Measurements from ENCODE around the gene TP53I13.
"Not testable (repeated sequence)": the region's sequence is repeated elsewhere in the genome, so short reads cannot be mapped to it uniquely, and the experiment has no call there.

The TP53I13 gene, protein sequence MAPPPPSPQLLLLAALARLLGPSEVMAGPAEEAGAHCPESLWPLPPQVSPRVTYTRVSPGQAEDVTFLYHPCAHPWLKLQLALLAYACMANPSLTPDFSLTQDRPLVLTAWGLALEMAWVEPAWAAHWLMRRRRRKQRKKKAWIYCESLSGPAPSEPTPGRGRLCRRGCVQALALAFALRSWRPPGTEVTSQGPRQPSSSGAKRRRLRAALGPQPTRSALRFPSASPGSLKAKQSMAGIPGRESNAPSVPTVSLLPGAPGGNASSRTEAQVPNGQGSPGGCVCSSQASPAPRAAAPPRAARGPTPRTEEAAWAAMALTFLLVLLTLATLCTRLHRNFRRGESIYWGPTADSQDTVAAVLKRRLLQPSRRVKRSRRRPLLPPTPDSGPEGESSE

GRCh38 chr17:29568331-29569244 is at the start of gene TP53I13:
Gene TP53I13 (plus strand): TSS chr17:29568701. CDS start chr17:29568759, 58 bp downstream.
- DNase-seq (ENCODE audit: low read depth in 2 of 2), result peak; percentile 83 to 93

DNA sequence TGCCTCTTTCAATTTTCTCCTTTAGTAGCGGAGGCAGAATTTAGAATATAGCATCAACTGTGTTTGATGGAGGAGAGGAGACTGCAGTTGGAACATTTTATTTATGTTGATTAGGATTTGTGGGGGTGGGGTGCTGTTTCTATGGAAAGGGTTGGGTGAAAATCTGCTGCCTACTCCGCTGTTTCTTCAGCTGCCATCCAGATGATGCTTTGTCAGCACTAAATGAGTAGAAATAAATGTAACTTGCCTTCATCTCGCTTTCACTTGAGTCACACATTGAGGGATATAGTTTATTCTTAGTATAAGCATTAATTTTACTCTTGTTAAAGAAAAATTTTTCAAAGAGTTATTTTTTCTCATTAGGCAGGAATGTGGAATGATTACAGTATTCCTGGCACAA is 43.8 kb upstream of the TP53I13 start:
- DNase-seq (ENCODE audit: low read depth in 2 of 2), result no peak

DNA sequence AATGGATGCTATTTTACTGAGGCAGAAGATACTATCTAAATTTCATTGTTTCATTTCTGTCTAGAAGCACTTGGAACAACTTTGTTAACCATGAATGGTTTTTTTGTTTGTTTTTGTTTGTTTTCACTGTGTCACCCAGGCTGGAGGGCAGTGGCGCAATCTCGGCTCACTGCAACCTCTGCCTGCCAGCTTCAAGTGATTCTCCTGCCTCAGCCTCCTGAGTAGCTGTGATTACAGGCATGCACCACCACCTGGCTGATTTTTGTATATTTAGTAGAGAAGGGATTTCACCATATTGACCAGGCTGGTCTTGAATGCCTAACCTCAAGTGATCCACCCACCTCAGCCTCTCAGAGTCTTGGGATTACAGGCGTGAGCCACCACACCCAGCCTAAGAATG is 42.2 kb upstream of the TP53I13 start:
- DNase-seq (ENCODE audit: low read depth in 2 of 2), result no peak

- no peak for DNase-seq (ENCODE audit: low read depth in 2 of 2)
Measured at GRCh38 chr17:29533976-29534375, 34.5 kb upstream of the TP53I13 start.

GRCh38 chr17:29544066-29544465 is 24.4 kb upstream of the TP53I13 start:
- no peak for DNase-seq (ENCODE audit: low read depth in 2 of 2)

DNA sequence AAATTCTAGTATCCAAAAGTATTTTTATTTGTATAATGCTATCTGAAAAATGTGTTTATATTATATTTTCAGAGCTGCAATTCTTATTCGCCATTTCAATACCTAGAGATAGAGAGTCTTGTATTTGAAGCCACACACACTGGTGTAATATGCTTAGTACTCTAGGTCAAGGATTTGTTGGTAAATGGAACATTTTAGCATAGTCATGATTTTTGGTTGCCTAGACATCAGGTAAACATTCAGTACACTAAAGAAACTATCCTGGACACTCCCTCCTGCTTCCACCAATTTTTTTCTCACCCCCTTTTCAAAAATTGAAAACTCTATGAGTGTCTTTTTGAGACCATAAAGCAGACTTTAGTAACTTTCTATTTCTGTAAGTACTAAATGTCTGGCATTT is 22.4 kb upstream of the TP53I13 start:
- DNase-seq (ENCODE audit: low read depth in 2 of 2), result no peak

DNA sequence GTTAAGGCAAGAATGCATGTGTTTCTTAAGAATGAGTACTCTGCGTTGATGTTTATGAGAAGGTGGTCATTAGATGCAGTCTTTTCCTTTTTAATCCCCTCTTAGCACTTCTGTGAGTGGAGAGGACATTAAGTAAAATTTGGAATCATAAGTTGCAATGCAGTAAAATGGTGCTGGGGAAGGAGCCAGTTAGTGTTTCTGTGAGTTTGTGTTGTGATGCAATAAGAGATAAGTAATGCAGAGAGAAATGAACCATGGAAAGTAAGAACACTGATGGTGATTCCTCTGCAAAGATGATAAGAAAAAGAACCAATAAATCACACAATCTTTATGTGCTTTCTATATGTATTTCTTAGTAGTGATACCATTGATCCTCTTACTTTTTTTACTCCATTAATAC is 21.7 kb upstream of the TP53I13 start:
- no peak for DNase-seq (ENCODE audit: low read depth in 2 of 2)

DNA sequence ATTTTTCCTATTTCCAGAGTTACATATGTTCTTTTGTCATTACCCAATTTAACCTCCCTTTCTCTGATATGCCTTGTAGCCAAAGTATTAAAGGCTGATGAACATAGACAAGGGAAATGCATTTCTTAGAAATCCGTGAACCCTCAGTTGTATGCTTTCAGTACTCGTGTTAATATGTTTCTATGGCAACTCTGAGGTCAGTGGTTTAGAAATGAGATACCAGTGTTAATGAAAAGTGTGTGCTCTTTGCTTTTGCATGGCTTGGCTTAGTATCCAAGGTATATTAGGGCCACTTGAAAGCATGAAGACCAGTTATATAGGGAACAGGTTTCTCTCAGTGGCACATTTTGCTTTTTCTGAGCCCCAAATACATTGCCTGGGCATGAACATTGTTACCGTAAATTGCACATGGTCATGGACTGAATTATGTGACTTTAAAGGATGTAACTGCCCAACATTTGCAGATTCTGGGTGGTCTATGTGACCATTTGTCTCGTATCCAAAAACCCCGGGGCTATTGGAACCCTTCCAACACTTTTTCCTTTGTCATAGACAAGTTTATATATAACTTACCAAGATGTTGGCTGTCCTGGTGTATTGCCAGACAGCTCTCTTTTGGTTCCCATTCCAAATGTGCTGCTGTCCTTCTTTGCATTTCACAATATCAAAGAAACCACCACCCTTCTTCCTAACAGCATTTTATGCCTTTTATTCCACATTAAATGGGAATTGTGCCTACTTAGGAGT is 19.2 kb upstream of the TP53I13 start:
- DNase-seq (ENCODE audit: low read depth in 2 of 2), result no peak

DNA sequence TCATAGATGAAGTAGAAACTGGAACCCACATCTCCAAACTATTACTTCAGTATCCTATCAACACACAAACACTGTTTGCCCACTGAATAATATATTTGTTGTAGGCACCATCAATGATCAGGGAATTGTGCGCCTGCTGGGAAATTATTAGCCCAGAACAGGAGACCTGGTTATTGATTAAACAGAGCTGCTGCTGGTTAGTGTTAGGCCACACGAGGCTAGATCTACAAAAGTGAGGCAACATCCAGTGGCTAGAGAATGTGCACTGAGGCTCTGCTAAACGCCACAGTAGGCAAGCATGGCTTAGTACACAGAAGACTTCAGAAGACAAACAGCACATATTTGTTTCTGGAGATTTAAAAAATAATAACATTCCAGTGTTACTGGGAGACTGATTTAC is 12.7 kb upstream of the TP53I13 start:
- no peak for DNase-seq (ENCODE audit: low read depth in 2 of 2)

- DNase-seq (ENCODE audit: low read depth in 2 of 2), result no peak
Measured at GRCh38 chr17:29557085-29557738, 11.3 kb upstream of the TP53I13 start.

- no peak for DNase-seq (ENCODE audit: low read depth in 2 of 2)
Measured at GRCh38 chr17:29557739-29558116, 10.8 kb upstream of the TP53I13 start.

- DNase-seq (ENCODE audit: low read depth in 2 of 2), result not testable (repeated sequence)
Measured at GRCh38 chr17:29558139-29558538, 10.4 kb upstream of the TP53I13 start.

DNA sequence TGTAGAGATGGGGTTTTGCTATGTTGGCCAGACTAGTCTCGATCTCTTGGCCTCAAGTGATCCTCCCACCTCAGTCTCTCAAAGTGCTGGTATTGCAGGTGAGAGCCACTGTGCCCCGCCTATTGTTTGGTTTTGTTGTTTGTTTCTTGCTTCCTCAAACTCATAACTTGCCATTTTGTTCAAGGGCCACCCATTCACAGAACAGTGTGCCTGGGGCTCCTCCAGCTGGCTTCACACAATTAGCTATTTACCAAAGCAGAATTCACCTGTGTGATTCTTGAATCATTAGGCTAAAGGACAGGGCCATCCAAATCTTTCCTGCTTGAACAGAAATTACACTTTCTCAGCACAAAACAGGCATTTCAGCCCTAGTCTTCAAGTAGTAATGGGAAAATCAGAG is 8.9 kb upstream of the TP53I13 start:
- DNase-seq (ENCODE audit: low read depth in 2 of 2), result no peak

DNA sequence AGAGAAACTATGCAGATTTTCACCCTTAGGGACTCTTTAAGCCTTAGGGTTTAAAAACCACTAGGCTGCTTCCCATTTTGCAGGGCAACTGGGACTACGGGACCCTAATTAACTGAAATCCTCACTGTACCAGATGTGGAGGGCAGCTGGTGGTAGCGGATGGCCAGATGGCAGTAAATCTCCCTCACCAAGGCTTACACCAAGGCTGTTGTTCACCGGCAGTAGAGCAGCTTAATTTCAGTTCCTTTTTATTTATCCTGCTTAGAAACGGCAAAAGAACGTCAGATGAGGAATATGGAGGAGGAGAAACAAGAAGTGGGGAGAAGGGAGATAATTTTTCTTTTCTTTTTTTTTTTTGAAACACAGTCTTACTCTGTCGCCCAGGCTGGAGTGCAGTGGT is 8.2 kb upstream of the TP53I13 start:
- no peak for DNase-seq (ENCODE audit: low read depth in 2 of 2)

DNA sequence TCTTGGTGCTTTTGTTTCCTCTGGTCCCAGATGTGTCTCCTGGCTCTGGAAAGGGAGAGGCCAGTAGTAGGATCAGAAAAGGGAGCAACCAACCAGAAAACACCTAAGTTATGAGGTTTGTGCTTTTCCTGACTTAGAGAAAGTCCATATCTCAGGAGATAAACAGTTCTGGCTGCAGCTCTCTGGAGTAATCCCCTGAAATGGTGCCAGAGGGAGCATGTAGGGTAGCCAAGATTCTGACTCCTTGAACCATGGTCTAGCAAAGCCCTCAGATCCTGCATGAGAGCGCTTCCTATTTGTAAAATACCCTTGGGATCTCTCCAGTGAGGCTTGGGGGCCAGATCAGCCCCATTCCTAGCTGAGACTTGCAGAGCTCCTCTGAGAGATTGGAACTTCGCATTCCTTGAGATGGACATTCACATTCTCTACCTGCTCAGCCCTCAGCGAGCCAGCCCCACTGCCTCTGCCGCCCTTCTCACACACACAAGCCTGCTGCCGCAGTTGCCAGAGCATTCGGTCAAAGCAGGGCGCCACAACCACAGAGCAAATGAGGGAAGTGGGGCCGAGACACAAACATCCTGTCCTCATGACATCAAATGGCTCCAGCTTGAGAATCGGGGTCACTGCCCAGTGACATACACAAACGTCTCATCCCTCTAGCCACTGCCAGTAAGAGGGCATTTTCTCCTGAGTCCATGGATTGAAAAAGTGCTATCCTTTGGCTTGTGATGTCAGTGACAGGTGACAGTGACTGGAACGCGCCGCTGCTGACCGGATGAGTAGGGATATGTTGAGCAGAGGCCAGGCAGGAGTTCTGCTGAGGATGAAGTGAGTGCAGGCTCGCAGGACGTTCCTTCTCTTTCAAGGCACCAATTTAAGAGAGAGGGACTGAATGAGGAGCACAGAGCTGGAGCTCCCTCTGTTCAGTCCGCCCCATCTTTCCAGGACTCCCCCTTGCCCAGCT is 6.7 kb upstream of the TP53I13 start:
- no peak for DNase-seq (ENCODE audit: low read depth in 2 of 2)

- no peak for DNase-seq (ENCODE audit: low read depth in 2 of 2)
Measured at GRCh38 chr17:29562615-29563014, 5.9 kb upstream of the TP53I13 start.

DNA sequence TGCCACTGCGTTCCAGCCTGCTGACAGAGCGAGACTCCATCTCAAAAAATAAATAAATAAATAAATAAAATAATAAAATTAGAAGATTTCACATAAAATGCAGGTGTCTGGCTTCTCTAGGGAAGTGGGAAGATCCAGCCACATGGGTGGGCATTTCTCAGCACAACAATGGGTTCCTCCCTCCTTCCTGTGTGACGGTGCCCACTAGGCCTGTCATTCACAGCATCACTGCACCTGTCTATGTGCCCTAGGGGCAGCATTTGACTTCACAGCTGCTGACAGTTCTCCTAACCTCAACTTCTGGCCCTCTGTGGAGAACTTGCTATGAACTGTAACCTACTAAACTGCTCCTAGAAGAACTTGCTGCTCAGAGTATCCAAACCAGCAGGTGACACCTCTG is 4.7 kb upstream of the TP53I13 start:
- DNase-seq (ENCODE audit: low read depth in 2 of 2), result no peak

- DNase-seq (ENCODE audit: low read depth in 2 of 2), result peak in 1 of 2 experiments; percentile 50
Measured at GRCh38 chr17:29565643-29566472, 2.6 kb upstream of the TP53I13 start.

DNA sequence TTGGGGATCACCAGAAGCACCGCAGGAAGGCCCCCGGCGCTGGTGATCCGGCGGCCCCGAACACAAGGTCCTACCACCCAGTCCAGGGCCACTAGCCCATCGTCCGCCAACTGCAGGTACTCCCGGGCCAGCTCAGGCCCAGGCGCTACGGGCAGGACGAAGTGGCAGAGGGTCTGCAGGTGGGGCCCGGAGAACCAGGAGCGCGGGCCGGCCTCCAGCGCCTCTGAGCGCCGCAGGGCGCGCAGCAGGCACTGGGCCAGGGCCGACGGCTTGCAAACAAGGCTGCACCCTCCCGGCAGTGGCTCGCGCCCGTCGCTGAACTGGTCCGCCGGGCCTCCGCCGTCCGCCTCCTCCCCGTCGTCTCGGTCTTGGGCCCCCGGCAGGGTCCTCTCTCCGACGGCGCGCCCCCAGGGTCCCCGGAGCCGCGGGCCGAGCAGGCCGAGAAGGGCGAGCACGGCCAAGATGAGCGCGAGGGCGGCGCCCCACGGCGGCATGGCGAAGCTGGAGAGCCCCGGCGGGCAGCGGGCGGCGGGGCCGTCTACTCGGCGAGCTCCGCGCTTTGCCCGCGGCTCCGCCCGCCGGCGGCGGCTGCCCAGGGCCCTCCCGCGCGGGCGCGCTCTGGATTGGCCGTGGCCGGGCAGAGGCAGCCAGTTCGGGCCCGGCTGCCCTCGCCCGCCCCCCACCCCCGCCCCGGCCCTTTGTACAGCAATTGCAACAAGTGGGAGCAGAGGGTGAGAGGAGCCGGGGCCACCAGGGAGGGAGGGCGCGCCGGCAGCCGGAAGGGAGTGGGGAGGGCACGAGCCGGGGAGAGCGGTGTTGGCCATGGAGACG is 1.8 kb upstream of the TP53I13 start, which contains the start of gene ABHD15:
Gene ABHD15, minus strand, starts transcription at position 565 of the 831 bp plus-strand sequence. Its CDS starts 71 bp downstream, at position 494.
- DNase-seq (ENCODE audit: low read depth in 2 of 2), result peak in 1 of 2 experiments; percentile 51

Measured in stimulated activated CD4-positive, alpha-beta T cell treated with anti-CD3 and anti-CD28 coated beads, Interleukin-12 subunit alpha, Interleukin-12 subunit beta, amount 100 ng/mL, for 24 hours (primary cell).